GM21515 (cell line): ENCODE measurements around the gene LRP1B.
"Not testable (repeated sequence)": the region's sequence is repeated elsewhere in the genome, so short reads cannot be mapped to it uniquely, and the experiment has no call there.

Experiments
- ATAC-seq: cut with Tn5 transposase; IDR thresholded peaks from one replicate; pipeline ENCODE4 v1.9.1; 2021; ENCODE audit not compliant: unreplicated experiment

Gene LRP1B

GRCh38 chr2:140509765-140510164 is 1621.1 kb downstream of the LRP1B start:
- ATAC-seq = no peak

GRCh38 chr2:140508756-140509155 is 1622.1 kb downstream of the LRP1B start:
- no peak for ATAC-seq

GRCh38 chr2:140506606-140507005 is 1624.2 kb downstream of the LRP1B start:
- ATAC-seq = no peak

- ATAC-seq = no peak
Measured at GRCh38 chr2:140504601-140505000, 1626.2 kb downstream of the LRP1B start.

GRCh38 chr2:140502951-140503630 is 1627.7 kb downstream of the LRP1B start:
- no peak for ATAC-seq

- no peak for ATAC-seq
Measured at GRCh38 chr2:140498360-140498759, 1632.5 kb downstream of the LRP1B start.

- no peak for ATAC-seq
Measured at GRCh38 chr2:140496714-140497113, 1634.1 kb downstream of the LRP1B start.

GRCh38 chr2:140491876-140492275 is 1638.9 kb downstream of the LRP1B start:
- no peak for ATAC-seq

GRCh38 chr2:140489193-140489592 is 1641.6 kb downstream of the LRP1B start:
- no peak for ATAC-seq

GRCh38 chr2:140481136-140481535 is 1649.7 kb downstream of the LRP1B start:
- ATAC-seq = no peak

GRCh38 chr2:140473851-140474250 is 1657.0 kb downstream of the LRP1B start:
- ATAC-seq = no peak

GRCh38 chr2:140472676-140473075 is 1658.1 kb downstream of the LRP1B start:
- no peak for ATAC-seq

GRCh38 chr2:140465301-140465700 is 1665.5 kb downstream of the LRP1B start:
- ATAC-seq = no peak

GRCh38 chr2:140462990-140463389 is 1667.8 kb downstream of the LRP1B start:
- ATAC-seq = no peak

GRCh38 chr2:140457483-140457882 is 1673.3 kb downstream of the LRP1B start:
- ATAC-seq = no peak

- ATAC-seq = no peak
Measured at GRCh38 chr2:140455315-140455714, 1675.5 kb downstream of the LRP1B start.

GRCh38 chr2:140454717-140455116 is 1676.1 kb downstream of the LRP1B start:
- ATAC-seq = no peak

- no peak for ATAC-seq
Measured at GRCh38 chr2:140451324-140451723, 1679.5 kb downstream of the LRP1B start.

GRCh38 chr2:140442319-140442718 is 1688.5 kb downstream of the LRP1B start:
- ATAC-seq = no peak

GRCh38 chr2:140440815-140441214 is 1690.0 kb downstream of the LRP1B start:
- ATAC-seq = no peak

GRCh38 chr2:140436936-140437335 is 1693.9 kb downstream of the LRP1B start:
- ATAC-seq = no peak

- ATAC-seq = not testable (repeated sequence)
Measured at GRCh38 chr2:140427033-140427432, 1703.8 kb downstream of the LRP1B start.

- no peak for ATAC-seq
Measured at GRCh38 chr2:140424471-140424870, 1706.3 kb downstream of the LRP1B start.
